GM21786 (cell line): ENCODE measurements around the gene OPCML.

ENCODE experiments used
- ATAC-seq: cut with Tn5 transposase; IDR thresholded peaks from one replicate; pipeline ENCODE4 v1.9.1; 2021; ENCODE audit not compliant: unreplicated experiment

Gene OPCML

DNA sequence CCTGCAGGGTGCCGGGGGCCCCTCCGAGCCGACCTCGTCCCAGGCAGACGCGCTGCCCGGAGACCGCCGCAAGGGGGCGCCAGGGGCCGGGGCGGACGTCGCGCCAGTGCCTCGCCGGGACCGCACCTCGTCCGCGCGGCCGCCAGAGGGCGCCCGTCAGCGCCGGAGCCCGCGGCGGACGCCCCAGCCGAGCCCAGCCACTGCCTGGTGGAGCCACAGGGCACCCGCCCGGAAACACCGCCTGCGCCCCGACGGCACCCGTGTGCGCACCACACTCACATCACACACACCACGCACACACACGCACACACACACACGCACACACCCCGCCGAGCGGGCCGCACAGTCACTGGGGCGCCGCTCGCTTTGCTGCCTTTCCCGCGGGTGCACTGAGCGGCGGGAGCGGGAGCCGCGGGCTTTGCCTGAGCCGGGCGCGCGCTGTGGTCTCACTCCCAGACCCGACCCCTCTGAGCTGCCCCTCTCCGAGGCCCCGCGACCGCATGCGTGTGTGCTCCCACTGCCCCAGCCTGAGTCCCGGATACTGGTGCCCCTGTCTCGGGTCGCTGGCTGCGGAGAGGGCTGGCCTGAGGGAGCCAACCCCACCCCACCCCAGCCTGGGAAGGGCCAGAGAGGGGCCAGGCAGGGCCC is 449.3 kb downstream of the OPCML start:
- ATAC-seq: peak; percentile 91

DNA sequence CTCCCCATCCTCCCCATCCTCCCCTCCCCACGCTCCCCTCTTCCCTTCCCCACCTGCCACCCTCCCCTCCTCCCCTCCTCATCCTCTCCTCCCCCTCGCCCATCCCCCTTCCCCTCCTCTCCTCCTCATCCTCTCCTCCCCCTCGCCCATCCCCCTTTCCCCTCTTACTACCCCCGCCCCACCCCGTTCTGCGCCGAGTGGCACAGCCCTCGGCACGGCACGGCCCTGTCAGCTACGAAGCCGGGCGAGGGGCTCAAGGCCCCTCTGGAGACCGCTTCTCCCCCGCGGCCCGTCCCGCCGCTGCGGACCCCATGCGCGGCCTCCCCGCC is 449.9 kb downstream of the OPCML start:
- ATAC-seq: no peak

DNA sequence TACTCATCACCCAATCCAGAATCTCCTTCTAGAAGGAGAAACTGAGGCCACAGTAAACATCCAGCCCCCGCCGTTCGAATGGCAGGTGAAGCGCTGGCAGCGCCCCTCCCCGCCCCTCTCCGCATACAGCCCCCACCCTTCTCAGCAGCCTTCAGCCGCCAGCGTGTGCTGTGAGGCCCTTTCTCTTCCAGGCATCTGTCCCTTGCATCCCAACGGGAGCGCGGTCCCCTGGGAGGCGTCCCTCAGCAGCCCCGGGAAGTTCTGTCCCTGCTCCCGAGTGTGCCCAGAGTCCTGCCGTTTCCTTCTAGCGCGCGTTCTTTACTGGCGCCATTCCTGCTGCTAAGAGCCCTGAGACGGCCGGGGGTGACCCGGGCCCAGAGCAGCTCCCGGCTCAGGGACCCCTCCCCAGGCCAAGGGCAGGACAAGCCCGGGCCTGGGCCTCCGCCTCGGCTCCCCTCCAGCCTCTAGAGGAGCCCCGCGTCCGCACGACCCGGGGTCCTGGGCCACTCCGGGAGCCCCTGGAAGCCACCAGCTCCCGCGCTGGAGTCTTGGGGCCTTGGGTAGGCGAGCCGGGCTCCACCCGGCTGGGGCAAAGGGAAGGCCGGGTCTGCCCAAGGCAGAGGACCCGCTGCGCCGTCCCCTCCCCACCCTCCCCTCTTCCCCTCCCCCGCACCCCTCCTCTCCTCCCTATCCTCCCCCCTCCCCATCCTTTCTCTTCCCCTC is 450.4 kb downstream of the OPCML start:
- ATAC-seq: no peak

DNA sequence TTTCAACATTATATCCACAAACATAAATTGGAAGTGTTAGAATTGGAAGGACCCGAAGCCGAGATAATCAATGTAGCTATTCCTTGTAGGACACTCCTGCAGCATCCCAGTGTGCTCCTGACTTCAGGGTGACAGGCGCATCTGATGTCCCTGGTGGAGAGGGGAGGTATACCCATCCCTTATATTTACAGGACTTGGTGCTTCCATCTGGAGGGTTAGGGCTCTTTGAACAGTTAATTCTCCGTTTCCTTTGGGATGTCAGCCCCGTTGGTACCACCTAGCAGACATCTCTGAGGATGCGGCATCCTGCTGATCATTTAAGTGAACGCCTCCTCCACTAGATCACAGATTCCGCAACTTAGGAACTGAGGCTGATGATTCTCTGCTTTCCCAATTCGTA is 451.3 kb downstream of the OPCML start:
- ATAC-seq: no peak

DNA sequence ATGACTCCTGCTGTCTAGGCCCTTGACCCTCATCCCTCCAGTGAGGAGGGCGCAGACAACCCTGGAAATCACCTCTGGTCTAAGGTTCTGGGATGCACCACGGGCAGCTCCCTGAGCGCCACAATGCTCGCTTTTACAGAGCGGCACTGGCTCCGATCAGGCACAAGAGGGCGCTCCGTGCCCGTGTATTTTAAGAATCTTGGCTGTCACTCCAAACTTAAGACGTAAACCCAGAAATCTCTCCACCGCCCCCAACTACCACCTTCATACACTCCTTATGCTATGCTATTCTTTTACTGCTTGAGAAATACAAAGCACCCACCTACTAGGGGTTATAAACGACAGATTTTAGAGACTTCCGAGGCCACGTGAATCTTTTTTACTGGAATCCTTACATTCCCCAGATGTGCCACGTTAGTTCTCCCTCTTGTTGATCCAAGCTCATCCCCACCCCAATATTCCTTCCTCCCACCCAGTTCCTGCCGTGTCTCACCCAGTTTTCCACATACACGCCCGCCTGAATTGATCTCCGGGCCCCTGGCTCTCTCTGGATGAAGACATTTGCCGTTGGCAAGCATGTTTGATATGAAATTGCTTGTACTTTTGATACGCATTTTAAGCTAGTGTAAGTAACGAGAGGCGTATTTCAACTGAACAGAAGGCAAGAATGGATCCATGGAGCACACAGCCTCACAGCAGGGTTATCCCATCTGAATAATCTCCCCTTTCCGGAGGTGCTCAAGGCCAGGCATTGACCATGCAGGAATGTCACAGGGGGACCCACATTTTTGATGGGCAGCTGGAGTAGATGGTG is 453.5 kb downstream of the OPCML start:
- ATAC-seq: peak; percentile 47

DNA sequence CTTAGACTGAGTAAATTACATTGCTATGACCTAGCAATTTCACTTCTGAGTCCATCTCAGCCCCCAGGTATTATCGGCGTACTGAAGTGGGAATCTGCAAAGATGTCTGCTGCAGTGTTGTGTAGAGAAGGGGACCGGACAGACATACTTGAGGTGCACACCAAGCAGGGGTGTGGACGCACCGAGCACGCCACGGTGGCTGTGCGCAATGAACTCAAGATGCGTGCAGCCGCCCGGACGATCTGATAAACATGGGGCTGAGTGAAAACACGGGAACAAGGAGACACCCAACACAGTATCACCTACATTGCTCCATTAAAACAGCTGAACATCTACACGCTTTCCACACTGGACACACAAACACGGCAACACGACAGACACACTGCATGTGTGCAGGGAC is 454.3 kb downstream of the OPCML start:
- ATAC-seq: no peak

DNA sequence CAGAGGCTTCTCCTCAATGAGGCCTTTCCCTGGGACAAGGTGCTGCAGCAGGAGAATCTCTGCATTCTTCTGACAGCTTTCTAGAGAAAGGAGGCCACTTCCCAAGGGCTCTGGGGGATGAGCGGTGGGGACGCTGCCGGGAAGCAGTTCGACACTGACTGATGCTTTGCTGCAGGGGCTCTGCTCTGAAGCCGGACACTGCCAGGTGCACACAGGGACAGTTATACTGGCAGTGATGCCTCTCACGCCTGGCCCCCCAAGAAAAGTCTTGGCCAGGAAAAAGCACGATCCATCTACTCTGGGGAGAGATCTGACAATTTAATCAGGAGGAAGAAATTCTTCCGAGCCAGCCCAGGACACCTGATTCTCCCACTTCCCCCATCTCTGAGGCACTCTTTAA is 456.9 kb downstream of the OPCML start:
- no peak for ATAC-seq

DNA sequence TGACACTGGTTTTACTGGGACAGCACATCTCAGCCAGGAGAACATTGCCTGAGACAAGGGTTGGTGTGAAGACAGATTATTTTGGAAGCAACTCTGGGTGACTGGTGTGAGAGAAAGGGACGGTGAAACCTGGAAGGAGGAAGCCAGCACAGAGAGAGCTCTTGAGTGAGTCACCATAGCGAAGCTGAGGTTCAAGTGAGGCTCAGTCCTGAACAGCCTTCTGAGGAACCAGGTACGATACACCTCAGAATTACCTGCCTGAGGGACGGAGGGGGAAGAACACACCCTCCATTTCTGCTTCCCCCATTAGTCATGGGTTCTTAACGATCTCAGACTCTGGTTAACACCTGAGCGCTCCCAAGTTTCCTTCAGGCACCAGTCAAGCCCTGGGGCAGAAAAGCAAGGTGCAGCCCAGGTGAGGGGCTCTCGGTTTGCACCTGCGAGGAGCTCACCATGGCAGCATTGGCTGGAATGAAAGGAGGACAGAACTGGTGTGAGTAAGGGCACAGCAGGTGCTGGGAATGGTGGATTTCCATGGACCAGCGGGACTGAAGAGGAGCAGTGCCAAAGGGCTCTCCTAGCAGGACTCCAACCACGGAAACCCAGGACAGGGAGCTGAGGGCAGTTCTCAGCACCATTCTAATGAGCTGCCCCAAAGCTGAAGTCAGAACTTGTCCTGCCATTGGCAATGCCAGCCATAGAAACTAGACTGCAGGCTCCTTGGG is 459.3 kb downstream of the OPCML start:
- ATAC-seq: no peak

DNA sequence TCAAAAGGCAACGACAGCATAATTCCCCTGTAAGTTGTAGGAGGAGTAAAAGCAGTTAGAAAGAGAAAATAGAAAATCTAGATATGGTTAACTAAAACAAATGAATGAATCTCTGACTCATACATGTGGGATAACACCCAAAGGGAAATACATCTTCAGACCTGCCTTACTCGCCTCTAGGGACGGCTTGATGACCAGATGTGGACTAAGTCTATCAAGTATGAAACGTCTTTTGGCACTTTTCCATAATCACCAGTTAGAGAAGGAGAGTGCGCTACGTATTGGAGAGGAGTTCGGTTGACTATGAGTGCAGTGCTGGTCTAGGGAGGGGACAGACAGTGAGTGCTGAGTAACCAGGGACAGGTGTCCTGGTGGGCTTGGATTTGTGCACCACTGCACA is 459.9 kb downstream of the OPCML start:
- no peak for ATAC-seq

DNA sequence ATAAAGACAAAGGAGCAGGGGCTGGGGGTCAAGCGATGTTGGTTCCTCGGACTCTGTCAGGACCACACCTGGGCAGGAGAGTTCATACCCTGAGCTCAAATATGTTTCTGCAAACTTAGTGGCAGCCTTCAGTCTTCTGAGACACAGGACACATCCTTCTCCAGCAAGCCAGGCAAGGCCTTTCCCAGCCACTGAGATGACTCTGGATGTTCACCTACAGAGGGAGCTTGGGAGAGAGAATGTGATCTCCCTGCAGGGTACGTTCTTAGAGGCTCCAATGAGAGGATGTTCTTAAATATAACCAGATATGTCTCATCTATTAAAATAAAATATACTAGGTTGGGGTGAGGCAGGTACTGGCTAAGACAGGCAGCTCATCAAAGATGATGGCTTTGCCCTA is 461.5 kb downstream of the OPCML start:
- no peak for ATAC-seq

DNA sequence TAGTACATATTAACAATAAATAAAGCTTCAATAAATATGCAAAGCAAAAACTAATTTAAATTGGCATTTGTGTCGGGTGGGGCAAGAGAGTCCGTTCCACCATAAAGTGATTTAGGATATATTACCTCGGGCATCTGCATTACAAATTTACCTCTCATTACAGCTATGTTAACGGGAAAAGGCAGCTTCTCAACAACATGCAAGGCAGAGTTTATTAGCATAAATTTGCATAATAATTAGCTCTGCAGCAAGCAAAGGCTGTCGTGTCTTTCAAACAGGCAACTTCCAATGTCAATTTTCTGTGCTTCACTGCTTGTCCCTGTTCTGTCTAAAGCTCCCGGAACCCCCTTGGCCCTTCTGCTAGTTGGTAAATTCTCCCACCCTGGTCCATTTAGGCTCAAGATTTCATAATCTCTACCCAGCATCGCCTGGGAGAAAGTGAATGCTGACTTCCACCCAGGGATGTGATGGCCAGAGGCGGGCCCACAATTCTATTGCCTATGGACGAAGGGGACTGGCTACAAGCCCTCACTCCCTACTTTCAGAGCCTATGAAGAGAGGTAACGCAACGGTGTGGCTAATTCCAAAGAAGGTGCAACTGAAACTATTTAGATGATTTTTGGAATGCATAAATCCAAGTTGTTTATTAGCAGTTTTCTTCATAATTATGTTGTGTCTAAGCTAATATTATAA is 462.1 kb downstream of the OPCML start:
- ATAC-seq: no peak

DNA sequence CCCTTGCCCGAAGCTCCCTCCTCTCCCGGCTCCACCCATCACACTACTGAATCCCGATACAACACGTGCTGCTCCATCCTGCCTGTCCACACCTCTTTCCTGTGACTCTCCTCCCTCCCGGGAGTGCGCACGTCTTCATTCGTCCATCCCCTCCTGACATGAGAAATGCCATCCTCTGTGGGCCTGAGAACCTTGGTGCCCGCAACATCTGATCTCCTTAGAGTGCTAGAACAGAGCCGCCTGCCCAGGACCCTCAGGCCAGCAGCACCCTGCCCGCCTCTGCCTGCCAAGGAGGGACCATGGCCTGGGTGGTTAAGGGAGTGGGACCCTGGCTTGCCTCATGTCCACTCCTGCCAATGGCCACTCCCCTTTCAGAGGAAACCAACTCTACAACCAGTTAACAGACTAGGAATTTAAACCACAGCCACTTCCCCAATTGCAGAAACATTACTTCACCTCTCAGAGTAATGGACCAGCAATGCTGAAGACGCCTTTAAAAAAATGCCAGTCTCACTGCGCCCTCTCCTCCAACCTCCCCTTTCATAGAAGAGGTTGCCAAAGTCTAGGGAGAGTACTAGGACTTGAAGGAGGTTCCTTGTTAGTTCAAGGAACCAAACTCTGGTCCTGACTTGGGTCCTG is 466.3 kb downstream of the OPCML start:
- ATAC-seq: no peak

DNA sequence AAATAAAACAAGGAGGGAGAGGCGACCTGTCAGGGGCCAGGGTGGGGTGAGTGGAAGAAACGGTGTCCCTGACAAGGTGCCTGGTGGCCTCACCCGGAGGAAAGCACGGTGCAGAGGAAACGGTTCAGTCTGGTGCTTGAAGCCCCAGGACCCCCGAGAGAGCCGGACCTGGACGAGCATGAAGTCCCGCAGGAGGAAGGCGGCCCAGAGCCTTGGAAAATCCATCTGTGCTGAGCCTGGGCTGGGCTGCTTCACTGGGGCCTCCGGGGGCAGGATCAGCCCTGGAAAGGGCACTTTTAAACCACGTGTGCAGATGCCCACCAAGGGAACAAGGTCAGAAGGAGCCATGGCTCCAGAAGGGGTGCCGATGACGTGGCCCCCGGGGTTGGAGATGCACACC is 467.3 kb downstream of the OPCML start:
- no peak for ATAC-seq

DNA sequence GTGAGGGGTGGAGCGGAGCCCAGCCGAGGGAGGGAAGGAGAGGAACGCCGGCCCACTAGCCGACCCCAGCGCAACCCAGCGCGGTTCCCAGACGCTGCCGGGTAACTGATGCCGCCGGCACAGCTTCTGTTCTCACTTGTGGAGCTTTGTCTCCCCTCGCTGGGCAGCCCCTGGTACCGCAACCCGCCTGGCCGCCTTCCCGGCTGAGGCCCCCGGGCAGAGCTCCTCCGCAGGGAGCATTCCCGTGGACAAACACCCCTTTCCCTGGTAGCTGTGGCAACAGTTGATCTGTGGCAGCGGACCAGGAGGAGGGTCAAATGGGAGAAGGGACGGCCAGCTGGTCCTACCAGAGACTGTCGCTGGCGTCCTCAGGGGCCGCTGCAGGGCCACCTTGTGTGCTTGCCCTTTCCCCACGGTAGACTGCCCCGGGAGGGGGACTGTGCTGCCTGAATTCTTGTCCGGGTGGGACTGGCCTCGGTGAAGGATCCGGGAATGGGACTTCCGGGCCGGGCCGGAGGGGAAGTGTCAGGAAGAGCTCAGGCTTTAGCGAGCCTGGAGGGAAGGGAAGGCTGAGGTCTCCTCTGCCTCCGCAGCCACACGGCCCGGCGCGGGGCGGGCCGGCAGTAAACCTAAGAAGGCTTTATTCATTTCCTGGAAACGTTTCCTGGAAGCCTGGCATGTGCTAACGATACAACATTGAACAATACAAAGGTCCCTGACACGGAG is 468.0 kb downstream of the OPCML start:
- no peak for ATAC-seq

DNA sequence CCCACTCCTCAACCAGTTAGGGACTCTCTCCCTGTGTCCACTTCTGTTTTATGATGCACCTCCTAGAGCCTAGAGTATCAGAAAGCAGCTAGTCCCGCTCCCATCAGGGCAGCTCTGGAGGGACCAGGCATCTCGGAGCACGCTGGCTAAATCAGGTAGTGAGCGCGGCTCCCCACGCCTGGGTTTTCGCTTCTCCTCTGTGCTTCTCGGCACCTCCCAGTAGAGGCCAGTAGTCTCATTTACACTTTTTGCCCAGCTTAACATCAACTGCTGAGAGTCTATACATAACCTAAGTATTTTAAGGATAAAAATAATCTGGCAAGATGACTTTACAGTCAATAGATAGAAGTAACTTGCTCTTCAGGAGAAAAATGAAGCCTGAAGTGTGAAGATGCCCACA is 473.8 kb downstream of the OPCML start:
- no peak for ATAC-seq

DNA sequence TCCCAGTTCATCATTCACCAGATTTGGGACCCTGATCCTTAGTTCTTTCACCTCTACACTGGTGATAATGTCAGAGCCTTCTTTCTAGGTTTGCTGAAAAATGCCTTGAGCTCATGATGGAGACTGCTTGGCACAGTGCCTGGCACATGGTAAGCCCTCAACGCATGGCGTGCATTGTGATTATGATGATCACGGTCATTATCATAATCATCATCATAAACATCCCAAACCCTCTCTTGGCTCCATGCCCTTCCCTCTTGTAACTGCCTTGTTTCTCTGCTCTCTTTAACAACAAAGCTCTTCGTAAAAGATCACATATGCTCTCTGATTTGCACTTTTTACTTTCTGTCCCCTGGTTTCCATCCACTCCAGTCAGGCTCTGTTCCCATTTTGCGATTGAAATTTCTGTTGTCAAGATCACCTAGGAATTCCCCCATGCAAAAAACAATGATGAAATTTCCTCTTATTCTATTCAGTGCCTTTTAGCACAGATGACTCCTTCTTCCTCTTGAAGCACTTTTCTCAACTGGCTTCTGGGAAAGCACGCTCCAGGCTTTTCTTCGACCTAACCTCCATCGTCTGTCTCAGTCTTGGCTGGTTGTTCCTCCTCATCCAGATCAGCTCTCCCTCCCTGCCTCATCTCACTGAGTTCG is 479.1 kb downstream of the OPCML start:
- ATAC-seq: no peak

DNA sequence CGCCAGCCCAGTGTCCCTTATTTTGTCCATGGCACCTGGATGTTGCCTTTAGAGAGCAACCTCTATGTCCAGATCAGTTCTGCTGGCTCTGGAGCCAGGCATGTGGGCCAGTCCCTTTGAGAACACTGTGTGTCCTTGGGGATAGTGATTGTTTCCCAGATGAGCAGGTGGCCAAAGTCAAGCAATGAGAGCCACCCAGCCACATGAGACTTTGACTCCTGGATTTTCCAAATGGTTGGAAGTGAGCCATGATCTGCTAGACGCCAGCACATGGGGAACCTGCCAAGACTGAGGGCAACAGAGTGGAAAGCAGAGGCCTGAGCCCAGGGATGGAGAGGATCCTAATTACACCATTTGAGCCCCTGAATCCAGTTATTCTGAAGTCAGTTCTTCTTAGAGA is 479.8 kb downstream of the OPCML start:
- ATAC-seq: no peak

DNA sequence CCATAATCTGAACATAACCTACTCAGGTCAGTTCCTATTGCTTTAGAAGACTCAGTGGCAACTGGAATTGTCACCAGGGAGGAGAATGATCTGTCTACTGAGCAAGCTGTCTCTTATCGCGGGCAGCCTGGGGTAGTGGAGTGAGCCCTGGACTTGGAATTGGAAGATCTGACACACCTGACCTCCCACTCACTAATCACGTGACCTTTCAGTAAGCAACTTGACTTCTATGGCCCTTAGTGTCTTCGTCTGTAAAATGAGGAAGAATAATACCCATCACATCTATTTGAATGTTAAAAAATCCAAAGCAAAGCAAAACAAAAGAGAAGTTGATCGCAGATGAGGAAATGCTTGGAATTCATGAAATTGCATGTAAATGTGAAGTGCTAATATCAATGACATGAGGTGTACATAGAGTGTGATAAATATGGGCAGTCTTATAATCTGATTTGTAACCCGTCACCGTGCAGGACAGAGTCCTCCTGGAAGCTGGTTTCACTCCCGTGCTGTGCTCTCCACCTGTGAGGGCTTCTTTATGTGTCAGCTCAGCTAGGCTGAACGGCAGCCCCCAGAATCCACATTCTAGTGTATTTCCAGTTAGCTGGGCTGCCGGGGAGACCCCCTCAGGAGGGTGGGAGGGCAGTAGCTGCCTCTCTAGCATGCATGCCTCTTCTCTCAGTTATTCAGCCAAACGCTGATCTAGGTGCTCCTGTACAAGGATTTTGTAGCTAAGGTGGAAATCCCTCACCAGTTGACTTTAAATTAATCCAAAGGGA is 482.9 kb downstream of the OPCML start:
- ATAC-seq: no peak

DNA sequence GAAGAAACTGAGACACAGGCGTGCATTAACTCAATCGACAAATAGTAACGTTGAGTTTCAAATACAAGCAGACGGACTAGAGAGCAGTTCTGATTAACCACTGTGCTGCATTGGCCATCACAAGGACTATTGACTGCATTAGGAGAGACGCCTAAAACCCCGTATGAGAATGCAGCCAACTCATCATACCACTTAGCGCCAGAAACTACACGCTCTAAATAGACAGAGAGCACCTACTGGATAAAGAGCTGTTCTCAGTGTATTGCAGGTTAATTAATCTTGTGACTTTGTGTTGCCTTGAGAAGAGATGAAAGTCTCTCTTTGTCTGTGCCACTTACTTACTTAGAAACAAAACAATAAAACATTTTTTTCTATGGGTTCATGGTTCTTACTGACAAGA is 484.0 kb downstream of the OPCML start:
- no peak for ATAC-seq
